ENCODE measurements around the gene FBXW12.
A peak's percentile ranks its signal among the peaks of the same experiment; 100 is the strongest.

The FBXW12 gene

GRCh38 chr3:48423883-48424695, 52.1 kb downstream of the FBXW12 start:
- DNase-seq, result no peak

GRCh38 chr3:48425281-48425812, 53.3 kb downstream of the FBXW12 start:
- no peak for DNase-seq

GRCh38 chr3:48426401-48426909, 54.4 kb downstream of the FBXW12 start:
- DNase-seq, result no peak

GRCh38 chr3:48426944-48427629, 55.1 kb downstream of the FBXW12 start:
- DNase-seq, result no peak

- DNase-seq, result no peak
These were observed 55.6 kb downstream of the FBXW12 start for GRCh38 chr3:48427630-48427962.

- no peak for DNase-seq
These were observed 56.1 kb downstream of the FBXW12 start for GRCh38 chr3:48428088-48428571.

- peak; percentile 19 for DNase-seq
These were observed 56.7 kb downstream of the FBXW12 start for GRCh38 chr3:48428572-48429316.

- DNase-seq, result no peak
These were observed 57.4 kb downstream of the FBXW12 start for GRCh38 chr3:48429317-48429959.

GRCh38 chr3:48429960-48430707, 58.1 kb downstream of the FBXW12 start, which contains the start of gene PLXNB1:
Gene PLXNB1 (minus strand): TSS chr3:48430086. CDS start chr3:48424611, 5,475 bp downstream.
- peak; percentile 31 for DNase-seq

GRCh38 chr3:48430708-48431101, 58.7 kb downstream of the FBXW12 start:
- DNase-seq, result no peak

GRCh38 chr3:48431224-48432029, 59.4 kb downstream of the FBXW12 start:
- DNase-seq, result no peak

- no peak for DNase-seq
These were observed 60.7 kb downstream of the FBXW12 start for GRCh38 chr3:48432411-48433371.

- no peak for DNase-seq
These were observed 61.6 kb downstream of the FBXW12 start for GRCh38 chr3:48433472-48434118.

- no peak for DNase-seq
These were observed 62.7 kb downstream of the FBXW12 start for GRCh38 chr3:48434591-48435222.

- no peak for DNase-seq
These were observed 63.2 kb downstream of the FBXW12 start for GRCh38 chr3:48435223-48435595.

GRCh38 chr3:48435774-48436476, 63.9 kb downstream of the FBXW12 start:
- DNase-seq, result peak; percentile 46

GRCh38 chr3:48436477-48436787, 64.4 kb downstream of the FBXW12 start:
- no peak for DNase-seq

- DNase-seq, result no peak
These were observed 64.8 kb downstream of the FBXW12 start for GRCh38 chr3:48436855-48437254.

All from NCI-H2227 treated with DMSO at 0.1 percent for 48 hours (cell line).